GM12878 (cell line): Measurements from ENCODE around the gene IREB2. TPM values are rescaled to one million over a fixed set of nuclear protein-coding genes. Genes with fewer than 3 reads are reported as not detected.

ENCODE experiments used
- ATAC-seq: fragments of 200-7000 bp; cut with Tn5 transposase; 3 replicates; pipeline ENCODE4 v1.9.1; 2020; ENCODE audit warnings: mild to moderate bottlenecking, moderate library complexity
- BruUV-seq: library from RNA; stranded (reverse); fragments of 400-500 nt; replicated peaks from 2 replicates; lab custom pipeline; 2021; lab: Mats Ljungman, UMichigan
- CTCF ChIA-PET: fragments of 300-600 bp; sonication (Branson Sonifier 250); formaldehyde crosslinking; extraction: SDS; loops from one replicate; lab custom pipeline; 2021; ENCODE audit warnings: inconsistent platforms; lab: Yijun Ruan, JAX
- POLR2A ChIA-PET: fragments of 350-600 bp; formaldehyde crosslinking; extraction: SDS; loops from one replicate; lab custom pipeline; 2021; ENCODE audit warnings: inconsistent platforms; lab: Charles Lee
- RAD21 ChIA-PET: fragments of 300-600 bp; sonication (Branson Sonifier 250); formaldehyde crosslinking; loops from one replicate; lab custom pipeline; 2023; ENCODE audit warnings: antibody characterized with exemption; ENCODE audit not compliant: unreplicated experiment; lab: Charles Lee
- SMC1A ChIA-PET: fragments of 300-600 bp; sonication (Branson Sonifier 250); formaldehyde crosslinking; loops from one replicate; lab custom pipeline; 2023; ENCODE audit not compliant: unreplicated experiment, uncharacterized antibody; lab: Charles Lee
- DNase-seq: peaks from one replicate; pipeline ENCODE4 v3.0.0-alpha.2; 2011; ENCODE audit warnings: low read depth, low spot score
- FAIRE-seq: peaks from 3 replicates; lab custom pipeline; 2011; peaks lifted over from hg19 to GRCh38; lab: Jason Lieb, UNC
- H2AFZ ChIP-seq: 2 replicates; pipeline ENCODE4 v1.6.0; 2011; ENCODE audit warnings: low read depth, low read length, control low read depth; ENCODE audit not compliant: control insufficient read depth
- H3K27ac ChIP-seq: 2 replicates; pipeline ENCODE4 v1.5.1; 2011; ENCODE audit warnings: control low read depth; ENCODE audit not compliant: control insufficient read depth, insufficient read depth
- H3K27me3 ChIP-seq, 2 experiments: replicated peaks in 1 of 2; 2 replicates each; pipeline versions ENCODE4 v1.6.0 to v1.6.1; 2011; ENCODE audit warnings: low read length in 1 of 2; ENCODE audit not compliant: control insufficient read depth in 2 of 2, insufficient read depth in 2 of 2
- H3K36me3 ChIP-seq, 2 experiments: 2 replicates each; pipeline ENCODE4 v1.5.1; 2011; ENCODE audit warnings: low read length in 1 of 2; ENCODE audit not compliant: control insufficient read depth in 2 of 2, insufficient read depth in 2 of 2
- H3K4me1 ChIP-seq: 2 replicates; pipeline ENCODE4 v1.6.1; 2011; ENCODE audit warnings: mild to moderate bottlenecking, low read length, moderate library complexity, mixed read lengths; ENCODE audit not compliant: control insufficient read depth, insufficient read depth
- H3K4me2 ChIP-seq: 2 replicates; pipeline ENCODE4 v1.6.0; 2011; ENCODE audit warnings: control low read depth; ENCODE audit not compliant: control insufficient read depth, insufficient read depth
- H3K4me3 ChIP-seq: fragments of 200-600 bp; sonication (generic); 2 replicates; pipeline ENCODE4 v1.5.1; 2016
- H3K79me2 ChIP-seq: 2 replicates; pipeline ENCODE4 v1.6.0; 2011; ENCODE audit warnings: low read length; ENCODE audit not compliant: control insufficient read depth, insufficient read depth
- H3K9ac ChIP-seq: 2 replicates; pipeline ENCODE4 v1.8.0; 2011; ENCODE audit warnings: low read length, control low read depth, mixed read lengths; ENCODE audit not compliant: control insufficient read depth, insufficient read depth
- H3K9me3 ChIP-seq: replicated peaks from 3 replicates; pipeline ENCODE4 v1.5.1; 2011; ENCODE audit warnings: mild to moderate bottlenecking, low read length; ENCODE audit not compliant: control insufficient read depth, insufficient read depth
- H4K20me1 ChIP-seq: 2 replicates; pipeline ENCODE4 v1.6.0; 2011; ENCODE audit not compliant: control insufficient read depth, insufficient read depth
- BCL11A ChIP-seq: IDR thresholded peaks from 2 replicates; pipeline ENCODE4 v1.6.1; 2011; ENCODE audit warnings: low read depth, low read length
- BHLHE40 ChIP-seq, 2 experiments: fragments of 450-650 bp in 1 of 2; IDR thresholded peaks; 2 replicates each; pipeline ENCODE4 v1.6.1; 2011 to 2017; ENCODE audit warnings: low read depth in 2 of 2, borderline replicate concordance in 1 of 2, improper control_type of control experiment in 1 of 2, low read length in 1 of 2, mild to moderate bottlenecking in 1 of 2
- CEBPB ChIP-seq, 2 experiments: fragments of 150-350 bp in 1 of 2; IDR thresholded peaks; 2 replicates each; pipeline ENCODE4 v1.6.1; 2012 to 2014; ENCODE audit warnings: low read depth in 2 of 2, low read length in 2 of 2, borderline replicate concordance in 1 of 2, inconsistent platforms in 1 of 2
- ETV6 ChIP-seq, 2 experiments: fragments of 450-650 bp in 1 of 2; IDR thresholded peaks in 1 of 2; conservative IDR thresholded peaks in 1 of 2; 2 replicates each; pipeline ENCODE4 v1.6.1; 2014; ENCODE audit warnings: antibody characterized with exemption in 1 of 2, borderline replicate concordance in 1 of 2, low read depth in 1 of 2, mild to moderate bottlenecking in 1 of 2, moderate library complexity in 1 of 2
- HCFC1 ChIP-seq: fragments of 150-350 bp; IDR thresholded peaks from 2 replicates; pipeline ENCODE4 v1.6.1; 2014; ENCODE audit warnings: low read length
- KDM1A ChIP-seq: fragments of 200-600 bp; sonication (generic); IDR thresholded peaks from 2 replicates; pipeline ENCODE4 v1.6.1; 2016; ENCODE audit warnings: borderline replicate concordance
- PAX8 ChIP-seq: fragments of 450-650 bp; IDR thresholded peaks from 2 replicates; pipeline ENCODE4 v1.6.1; 2017; ENCODE audit warnings: mild to moderate bottlenecking, moderate library complexity
- RBBP5 ChIP-seq: fragments of 200-600 bp; sonication (generic); conservative IDR thresholded peaks from 2 replicates; pipeline ENCODE4 v1.6.1; 2016
- RELA ChIP-seq: fragments of 450-650 bp; IDR thresholded peaks from 2 replicates; pipeline ENCODE4 v1.8.0; 2014; ENCODE audit warnings: borderline replicate concordance; ENCODE audit not compliant: partially characterized antibody
- RFX5 ChIP-seq: IDR thresholded peaks from 2 replicates; pipeline ENCODE4 v1.6.1; 2011; ENCODE audit warnings: low read depth, low read length, improper control_type of control experiment
- SMAD5 ChIP-seq: IDR thresholded peaks from 2 replicates; pipeline ENCODE4 v1.6.1; 2016; ENCODE audit warnings: antibody characterized with exemption, low read depth
- SUZ12 ChIP-seq: fragments of 200-600 bp; sonication (generic); IDR thresholded peaks from one replicate; pipeline ENCODE4 v1.6.1; 2018; ENCODE audit warnings: antibody characterized with exemption, mild to moderate bottlenecking; ENCODE audit not compliant: unreplicated experiment
- TARDBP ChIP-seq: IDR thresholded peaks from 2 replicates; pipeline ENCODE4 v1.6.1; 2016; ENCODE audit warnings: borderline replicate concordance
- ZNF217 ChIP-seq: fragments of 450-650 bp; IDR thresholded peaks from 2 replicates; pipeline ENCODE4 v1.6.1; 2017; ENCODE audit warnings: antibody characterized with exemption, mild to moderate bottlenecking
- ZZZ3 ChIP-seq: IDR thresholded peaks from 2 replicates; pipeline ENCODE4 v1.6.1; 2011; ENCODE audit warnings: low read depth; ENCODE audit not compliant: control insufficient read depth, insufficient read length
- WGBS: methylation state at CpG from one replicate; pipeline ENCODE4 v1.1.6; 2016; ENCODE audit warnings: low lambda C conversion rate; ENCODE audit not compliant: insufficient replicate concordance, insufficient coverage; ENCODE audit errors: missing lambda C conversion rate; 5-methylcytosine and 5-hydroxymethylcytosine counted together
- in situ Hi-C: fragments of 300-500 bp; cut with MboI; formaldehyde crosslinking; loops from 9 replicates; pipeline ENCODE4 v1.14.3; 2018; ENCODE audit warnings: mixed read lengths
- intact Hi-C: fragments of 100-400 bp; cut with micrococcal nuclease; formaldehyde crosslinking; loops from one replicate; pipeline ENCODE4 v1.14.2; 2022; ENCODE audit not compliant: unreplicated experiment
- polyA plus RNA-seq, 11 experiments: library from polyadenylated mRNA; depleted of rRNA in 4 of 11; unstranded in 6 of 11; stranded (reverse) in 5 of 11; fragments of >200 nt; fragmentation: Nextera tagmentation in 4 of 11; fragmentation: Illumina TruSeq in 1 of 11; extraction: Ambion mirVana in 4 of 11; extraction: Trizol in 1 of 11; gene quantifications; 1 replicate in 1 of 11; 2 replicates in 10 of 11; pipeline versions ENCODE4 v1.2.1 to v1.2.3, GENCODE V29; 2011 to 2016; ENCODE audit warnings: inconsistent platforms in 2 of 11, missing spikeins in 2 of 11, low read depth in 1 of 11
- total RNA-seq, 4 experiments: library from RNA; depleted of rRNA in 3 of 4; stranded (reverse); fragments of >200 nt in 3 of 4; fragmentation: Illumina TruSeq in 1 of 4; extraction: Trizol in 1 of 4; gene quantifications; 2 replicates each; pipeline versions ENCODE4 v1.2.1 to v1.2.3, GENCODE V29; 2013 to 2021
- TF ChIP-seq, protein P1 (sequence below): IDR thresholded peaks from 2 replicates; pipeline ENCODE4 v1.6.1; 2011; ENCODE audit warnings: low read depth, low read length, improper control_type of control experiment, borderline replicate concordance
- TF ChIP-seq, protein P2 (sequence below): IDR thresholded peaks from 2 replicates; pipeline ENCODE4 v1.6.1; 2012; ENCODE audit warnings: low read depth, low read length, improper control_type of control experiment

Gene IREB2
- total and polyA plus RNA-seq, 10 of the 15 experiments (the other 5 are each of a cell fraction or from before 2014, with no cell fraction given) = 13.0 to 52.4 (median 24.4) TPM

DNA sequence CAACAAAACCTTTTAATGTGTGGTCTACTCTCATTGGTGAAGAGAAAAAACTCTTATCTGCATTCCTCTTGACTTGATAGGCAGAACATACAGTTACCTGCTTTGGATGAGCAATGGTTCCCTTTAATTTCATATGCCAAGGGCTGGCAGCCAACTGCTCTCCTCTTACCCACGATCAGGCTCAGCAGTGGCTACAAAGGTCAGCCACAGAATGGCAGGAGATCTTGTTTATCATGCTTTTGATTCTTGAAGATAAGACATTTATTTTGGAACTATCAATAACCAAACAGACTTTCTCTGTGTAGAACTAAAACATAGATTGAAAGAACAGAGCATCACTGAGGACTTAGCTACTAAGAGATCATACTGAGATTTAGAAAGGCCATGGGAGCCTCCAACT is 6.1 kb upstream of the IREB2 start:
- no TSS peak for BruUV-seq
- Histone ChIP-seq H3K27ac (no peak overlapping the region), H3K4me1 (no peaks in the 10 kb centered on the region), H4K20me1 (no peaks in the 10 kb centered on the region), H3K4me2 (no peak overlapping the region), H3K9me3 (no peaks in the 10 kb centered on the region), H2AFZ (no peak overlapping the region), H3K27me3 (no peaks in the 10 kb centered on the region; a peak in 1 of 4 replicates), H3K79me2 (no peaks in the 10 kb centered on the region), H3K4me3 (no peak overlapping the region), H3K36me3 (no peaks in the 10 kb centered on the region), H3K9ac (no peak overlapping the region)
- ChIA-PET RAD21 (no interaction called here), CTCF (no interaction called here), SMC1A (no interaction called here), POLR2A (no interaction called here)
- no peak for FAIRE-seq
- 17% methylated on average over 1 of the region's 1 CpG for WGBS
- ATAC-seq = no peak
- no peak for DNase-seq
- TF ChIP-seq CEBPB (IDR thresholded peaks at IDR 0.05; ENCODE audit: borderline replicate concordance in 1 of 2, low read depth in 2 of 2, low read length in 2 of 2) (no peak), HCFC1 (no peak), RBBP5 (no peak), ZZZ3 (no peak), SUZ12 (no peak), SMAD5 (no peak), TARDBP (no peak), RELA (no peak), ETV6 (conservative IDR thresholded peaks at IDR 0.05 in 1 of 2, IDR thresholded peaks at IDR 0.05 in 1 of 2; ENCODE audit: borderline replicate concordance in 1 of 2, low read depth in 1 of 2) (no peak), BHLHE40 (IDR thresholded peaks at IDR 0.05; ENCODE audit: borderline replicate concordance in 1 of 2, low read depth in 2 of 2, low read length in 1 of 2) (no peak), RFX5 (no peak), PAX8 (no peak), BCL11A (no peak), ZNF217 (no peak), KDM1A (no peak)
- TF ChIP-seq, protein P1, sequence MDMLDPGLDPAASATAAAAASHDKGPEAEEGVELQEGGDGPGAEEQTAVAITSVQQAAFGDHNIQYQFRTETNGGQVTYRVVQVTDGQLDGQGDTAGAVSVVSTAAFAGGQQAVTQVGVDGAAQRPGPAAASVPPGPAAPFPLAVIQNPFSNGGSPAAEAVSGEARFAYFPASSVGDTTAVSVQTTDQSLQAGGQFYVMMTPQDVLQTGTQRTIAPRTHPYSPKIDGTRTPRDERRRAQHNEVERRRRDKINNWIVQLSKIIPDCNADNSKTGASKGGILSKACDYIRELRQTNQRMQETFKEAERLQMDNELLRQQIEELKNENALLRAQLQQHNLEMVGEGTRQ = no peak
- TF ChIP-seq, protein P2, sequence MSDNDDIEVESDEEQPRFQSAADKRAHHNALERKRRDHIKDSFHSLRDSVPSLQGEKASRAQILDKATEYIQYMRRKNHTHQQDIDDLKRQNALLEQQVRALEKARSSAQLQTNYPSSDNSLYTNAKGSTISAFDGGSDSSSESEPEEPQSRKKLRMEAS = no peak
- in situ Hi-C loops = loop anchor here (5.0 kb wide), 1 partner anchor 125 kb away; no protein-coding TSS in a partner anchor
- intact Hi-C loops = no loop called here
